T1000 (cell line): ENCODE results near the gene CNTN2.

Experiments used
- DNase-seq: peaks from one replicate; lab custom pipeline; 2025; ENCODE audit warnings: mixed read lengths; lab: John Stamatoyannopoulos, UW

The CNTN2 gene

DNA sequence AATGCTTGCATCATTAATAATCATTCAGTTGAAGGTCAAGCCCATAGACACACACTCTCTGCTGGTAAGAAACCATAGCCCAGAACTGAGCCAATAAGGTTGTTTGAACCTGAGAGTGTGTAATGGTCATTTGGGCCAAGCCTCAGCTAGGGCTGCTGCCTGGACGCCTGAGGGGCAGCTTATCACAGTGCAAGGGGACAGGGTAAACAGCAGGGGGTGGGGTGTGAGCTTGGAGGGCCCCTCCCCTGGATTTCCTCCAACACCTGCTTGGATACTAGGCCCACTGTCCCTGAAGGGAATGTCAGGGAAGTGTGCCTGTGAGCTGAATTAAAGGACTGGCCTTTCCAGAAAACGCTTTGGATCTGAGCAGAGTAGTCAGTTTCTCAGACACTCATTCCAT lies 24.6 kb upstream of the CNTN2 start:
- no peak for DNase-seq

DNA sequence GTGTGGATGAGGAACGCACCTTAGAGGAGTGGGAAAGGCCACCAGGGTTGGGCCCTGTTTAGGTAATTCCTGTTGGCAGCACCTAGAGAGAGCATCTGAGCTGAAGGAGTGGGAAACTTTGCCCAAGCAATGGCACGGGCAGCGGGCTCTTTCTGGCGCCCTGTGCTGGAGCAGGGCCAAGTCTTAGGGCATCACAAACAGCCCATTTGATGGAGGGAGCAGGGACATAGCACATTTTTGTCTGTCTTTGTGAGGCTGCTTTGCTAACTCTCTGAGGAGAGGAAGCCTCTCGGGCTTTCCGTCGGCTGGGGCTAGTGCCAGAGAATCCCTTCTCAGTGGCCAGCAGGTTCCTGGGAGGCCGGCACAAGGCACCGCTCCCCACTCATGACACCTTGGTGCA lies 22.5 kb upstream of the CNTN2 start:
- DNase-seq, result no peak

DNA sequence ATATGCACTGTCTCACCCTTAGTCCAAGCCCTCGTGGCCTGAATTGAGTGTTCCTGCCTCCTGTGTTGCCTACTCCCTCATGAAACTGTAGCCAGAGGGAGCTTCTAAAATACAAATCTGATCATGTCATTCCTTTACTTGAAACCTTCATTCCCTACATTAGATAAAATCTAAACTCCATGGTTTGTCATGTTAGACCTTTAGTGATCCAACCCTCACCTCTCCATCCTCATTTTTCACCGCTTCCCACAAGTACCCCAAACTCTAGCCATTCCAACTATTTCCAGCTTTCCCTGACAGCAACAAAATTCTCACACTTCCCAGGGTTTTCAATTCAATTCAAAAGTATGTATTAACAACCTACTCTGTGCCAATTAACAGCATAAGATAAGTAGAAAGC lies 18.3 kb upstream of the CNTN2 start:
- DNase-seq, result no peak

DNA sequence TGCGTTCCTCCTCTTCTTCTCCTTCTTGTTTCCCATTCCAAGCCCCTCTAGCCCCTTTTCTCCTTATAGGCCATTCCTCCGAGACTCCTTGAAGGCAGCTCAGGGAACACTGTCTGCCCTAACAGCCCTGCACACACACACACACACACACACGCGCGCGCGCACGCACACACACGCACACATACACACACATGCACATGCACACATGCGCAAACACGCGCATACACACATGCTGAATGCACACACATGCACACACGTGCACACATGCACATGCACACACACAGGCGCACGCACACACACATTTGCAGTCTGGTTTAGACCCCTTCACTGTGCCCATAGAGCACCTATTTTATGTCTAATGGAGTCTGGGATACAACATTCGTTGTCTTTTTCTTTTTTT lies 17.8 kb upstream of the CNTN2 start:
- DNase-seq, result no peak

DNA sequence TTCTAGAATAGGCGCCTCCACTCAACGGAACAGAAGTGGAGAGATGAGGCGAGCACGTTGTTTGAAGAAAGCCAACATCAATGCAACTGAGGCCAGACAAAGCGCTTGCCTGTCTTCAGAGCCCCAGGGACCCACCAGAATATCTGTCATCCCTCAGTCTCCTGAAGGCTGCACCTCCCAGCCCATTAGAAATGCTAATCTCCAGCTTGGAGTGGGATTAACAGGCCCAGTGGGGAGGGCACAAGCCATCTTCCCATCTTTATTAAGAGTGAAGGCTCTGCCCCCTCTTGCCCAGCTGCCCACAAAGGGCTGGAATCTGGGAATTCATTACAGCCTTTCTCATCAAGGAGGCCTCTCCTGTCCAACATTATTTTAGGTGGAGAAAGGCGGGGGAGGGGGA lies 16.8 kb upstream of the CNTN2 start:
- DNase-seq, result no peak

DNA sequence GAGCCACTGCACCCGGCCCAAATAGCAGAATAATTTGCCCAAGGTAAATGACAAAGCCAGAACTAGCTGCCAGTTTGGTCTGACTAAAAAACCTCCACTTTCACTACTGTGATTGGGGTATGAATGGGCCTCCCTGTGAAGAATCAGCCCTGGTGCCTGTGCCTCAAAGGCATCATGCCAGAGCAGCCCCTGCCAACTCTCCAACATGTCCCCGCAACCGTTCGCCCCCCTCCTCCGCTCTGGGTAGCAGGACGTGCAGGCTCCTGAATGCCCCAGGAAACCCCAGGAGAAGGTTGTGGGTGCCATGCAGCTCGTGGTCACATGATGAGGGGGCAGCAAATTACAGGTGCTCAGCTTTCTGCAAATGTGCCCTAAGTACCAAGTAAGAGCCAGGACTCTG lies 14.6 kb upstream of the CNTN2 start:
- no peak for DNase-seq

DNA sequence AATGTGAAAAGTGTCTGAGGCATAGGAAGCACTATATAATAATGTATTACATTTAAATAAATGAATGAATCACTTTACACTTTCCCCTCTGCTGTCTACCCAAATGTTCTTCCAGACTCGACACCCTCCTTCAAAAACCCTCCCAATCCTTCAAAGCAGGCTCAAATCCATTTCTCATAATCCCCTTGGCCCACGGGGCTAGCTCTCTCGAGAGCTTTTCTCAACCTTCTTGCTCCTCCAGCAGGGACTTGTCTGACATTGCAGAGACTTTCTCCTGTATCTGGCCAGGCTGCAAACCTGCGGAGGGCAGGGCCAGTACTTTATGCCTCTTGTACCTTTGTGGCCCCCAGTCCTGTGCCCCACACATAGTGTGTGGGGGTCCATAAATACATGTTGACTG lies 14.1 kb upstream of the CNTN2 start:
- no peak for DNase-seq

DNA sequence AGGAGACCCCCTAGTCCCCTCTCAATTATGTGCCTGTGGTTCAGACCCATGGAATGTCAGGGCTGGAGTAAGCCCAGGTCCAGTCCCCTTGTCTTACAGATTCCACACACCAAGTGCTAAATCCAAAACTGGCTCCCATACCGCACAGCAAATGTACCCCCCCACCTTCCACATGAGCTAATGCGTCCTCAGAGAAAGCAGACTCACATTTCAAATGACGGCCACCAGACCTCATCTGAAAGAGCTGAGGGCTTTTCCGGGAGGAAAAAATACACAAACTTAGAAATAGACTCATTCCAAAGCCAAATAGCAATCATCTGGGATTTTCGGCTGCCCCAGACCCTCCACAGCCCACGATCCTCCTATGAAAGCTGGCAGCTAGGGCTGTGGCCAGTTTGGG lies 12.8 kb upstream of the CNTN2 start:
- no peak for DNase-seq

DNA sequence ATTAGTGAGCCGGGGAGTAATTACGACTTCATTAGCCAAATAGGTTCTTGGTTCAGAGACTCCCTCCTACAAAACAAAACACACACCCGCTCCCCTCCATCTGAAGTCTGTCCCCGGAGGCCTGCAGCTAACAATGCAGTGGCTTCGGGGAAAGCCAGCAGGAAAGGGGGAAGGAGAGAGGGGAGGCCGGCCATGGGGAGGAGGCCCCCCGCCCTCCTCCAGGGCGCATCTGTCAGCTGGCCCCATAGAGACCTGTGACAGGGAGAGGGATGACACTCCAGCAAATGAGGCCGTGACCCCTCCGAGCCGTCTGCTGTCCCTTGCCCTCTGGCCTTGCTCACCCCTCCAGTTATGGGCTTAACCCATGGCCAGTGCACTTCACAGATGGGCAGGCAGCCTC lies 12.1 kb upstream of the CNTN2 start:
- DNase-seq, result no peak

DNA sequence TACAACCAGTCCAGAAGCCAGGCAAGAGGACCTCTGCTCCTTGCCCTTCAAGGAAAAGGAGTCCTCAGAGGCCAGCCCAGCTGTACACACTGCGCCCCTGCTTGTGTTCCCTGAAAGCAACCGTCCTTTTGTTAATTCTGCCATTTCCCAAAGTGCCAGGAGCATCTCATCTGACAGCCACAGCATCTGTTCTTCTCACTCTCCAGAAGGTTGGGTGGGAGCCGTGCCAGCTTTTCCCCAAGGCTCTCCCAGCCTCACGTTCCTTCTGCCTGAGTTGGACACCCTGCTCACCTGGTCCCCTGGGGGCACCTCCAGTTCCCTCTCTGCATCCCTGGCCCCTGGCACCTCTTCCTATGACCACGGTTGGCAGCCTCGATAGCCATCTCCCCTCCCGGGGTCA lies 10.5 kb upstream of the CNTN2 start:
- no peak for DNase-seq

DNA sequence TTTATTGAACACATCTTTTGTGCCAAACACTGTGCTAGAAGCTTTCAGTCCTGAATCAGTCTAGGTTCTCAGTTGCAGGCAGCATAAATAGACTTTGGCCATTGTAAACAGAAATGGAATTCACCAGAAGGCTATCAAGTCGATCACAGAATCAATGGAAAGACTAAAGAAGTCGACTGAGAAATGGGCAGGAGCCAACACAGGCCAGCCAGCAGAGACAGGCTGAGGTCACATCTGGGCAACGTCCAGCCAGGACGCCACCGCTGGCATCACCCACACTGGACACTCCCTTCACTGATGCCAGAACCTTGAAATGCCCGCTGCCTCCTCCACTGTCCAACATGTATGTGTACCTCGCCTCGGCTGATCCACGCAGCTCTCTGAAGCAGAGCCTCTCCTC lies 5.5 kb upstream of the CNTN2 start:
- no peak for DNase-seq

DNA sequence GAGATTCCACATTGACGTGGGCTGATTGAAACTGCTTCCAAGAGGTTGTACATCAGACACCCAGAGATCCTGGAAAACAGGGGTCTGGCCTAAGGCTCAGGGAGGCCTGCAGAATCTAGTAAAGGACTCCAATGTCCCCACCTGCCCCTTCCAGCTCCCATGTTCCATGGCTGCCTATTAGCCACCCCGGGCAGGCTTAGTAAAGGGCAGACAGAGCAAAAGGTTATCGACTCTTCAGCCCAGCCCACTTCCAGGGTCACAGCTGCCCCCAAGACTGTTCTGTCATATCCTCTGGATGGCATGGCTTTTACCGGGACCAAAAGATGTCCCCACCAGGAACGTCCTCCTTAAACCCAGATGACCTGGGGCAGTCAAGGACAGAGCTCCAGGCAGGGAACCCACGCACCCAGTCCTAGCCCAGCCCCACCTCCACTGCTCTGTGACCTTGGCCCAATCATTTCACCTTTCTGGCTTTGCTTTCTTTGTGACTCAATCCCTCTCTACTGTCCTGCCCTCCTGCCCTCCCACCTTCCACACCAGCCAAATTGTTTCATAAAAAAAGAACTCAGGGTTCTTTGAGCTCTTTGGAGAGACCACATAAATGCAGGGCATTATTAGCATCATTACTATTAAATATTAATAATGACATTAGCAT lies 4.8 kb upstream of the CNTN2 start:
- DNase-seq, result no peak

DNA sequence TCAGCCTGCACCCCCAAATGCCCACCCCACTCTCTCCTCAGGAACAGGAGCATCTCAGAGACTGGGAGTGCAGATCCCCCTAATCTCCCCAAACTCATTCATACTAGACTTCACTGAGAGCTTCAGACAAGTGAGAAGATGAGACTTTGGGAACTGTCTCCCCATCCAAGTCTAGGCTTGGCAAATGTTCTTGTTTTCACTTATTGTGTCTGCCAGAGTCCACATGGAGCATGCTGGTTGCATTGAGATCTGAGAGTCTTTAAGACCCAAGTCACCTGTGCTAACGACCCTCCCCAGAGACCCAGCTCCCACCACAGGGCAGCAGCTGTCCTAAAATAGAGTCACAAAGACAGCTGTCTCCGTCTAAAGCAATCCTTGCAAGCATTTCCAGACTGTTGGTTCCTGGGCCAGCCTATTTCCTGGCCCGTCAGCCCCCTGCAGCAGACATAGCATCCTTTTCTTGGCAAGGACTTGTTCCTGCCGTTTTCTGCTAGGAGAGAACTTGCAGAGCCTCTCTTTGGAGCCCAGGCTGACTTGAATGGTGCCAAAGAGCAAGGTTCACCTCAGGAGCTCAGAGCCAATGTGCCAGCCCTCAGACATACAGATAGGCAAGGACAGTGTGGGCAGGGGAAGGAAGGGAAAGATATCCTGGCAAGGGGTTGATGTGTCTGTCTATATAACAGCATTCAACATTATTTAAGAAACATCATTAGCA lies 1.9 kb upstream of the CNTN2 start:
- DNase-seq, result no peak

DNA sequence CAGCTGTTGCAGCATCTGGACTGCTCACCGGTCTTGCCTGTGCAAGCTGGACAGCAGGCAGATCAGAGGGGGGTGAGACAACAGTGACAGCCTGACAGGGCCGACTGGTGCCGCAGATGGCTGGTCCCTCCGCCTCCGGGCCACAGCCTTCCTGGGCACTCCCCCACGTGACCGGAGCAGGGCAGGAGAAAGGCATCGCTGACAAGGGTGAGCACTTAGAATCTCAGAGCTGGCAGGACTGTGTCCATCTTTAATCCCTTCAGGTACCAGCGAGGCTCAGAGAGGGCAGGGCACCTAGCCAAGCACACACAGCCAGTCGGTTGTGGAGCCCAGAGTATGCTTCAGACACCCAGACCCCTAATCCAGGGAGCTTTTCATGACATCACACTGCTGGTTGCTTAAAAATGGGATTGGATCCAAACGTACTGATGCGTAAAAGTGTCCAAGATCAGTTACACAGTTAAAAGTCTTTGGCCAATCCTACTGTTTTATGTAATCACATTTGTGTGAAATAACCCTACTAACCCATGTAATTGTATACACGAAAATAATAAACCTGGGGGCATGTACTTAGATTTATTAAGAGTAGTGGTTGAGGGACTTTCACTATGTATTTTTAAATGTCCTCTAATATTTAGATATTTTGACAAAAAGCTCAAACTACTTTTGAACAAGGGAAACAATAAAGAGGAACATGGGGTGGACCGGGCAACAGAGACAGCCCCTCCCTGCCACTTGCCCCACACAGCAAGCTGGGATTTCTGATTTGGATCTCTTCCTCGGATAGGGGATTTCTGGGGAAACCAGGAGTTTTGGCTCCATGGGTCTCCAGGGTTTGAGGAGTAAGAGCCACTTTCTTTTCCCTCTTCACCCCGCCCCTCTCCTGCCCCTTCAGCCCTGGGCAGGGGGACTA lies 758 bp upstream of the CNTN2 start:
- no peak for DNase-seq

DNA sequence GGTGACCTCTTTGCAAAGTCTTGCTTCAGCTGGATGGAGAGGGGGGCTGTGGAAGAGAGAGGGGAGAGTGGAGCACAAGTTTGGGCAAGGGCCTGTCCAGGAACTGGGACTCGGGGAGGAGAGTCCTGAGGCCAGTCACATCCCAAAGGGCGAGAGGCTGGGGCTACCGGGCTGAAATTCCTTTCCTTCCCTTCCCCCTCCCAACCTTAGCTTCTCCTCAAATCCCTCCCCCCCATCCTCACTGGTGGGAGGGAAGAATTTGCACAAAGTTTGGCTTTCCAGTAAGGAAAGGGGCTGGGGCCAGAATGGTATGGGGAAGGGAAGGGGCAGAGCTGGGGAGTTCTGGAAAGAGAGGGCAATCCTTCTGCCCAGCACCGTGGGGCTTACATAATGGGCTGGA lies 854 bp downstream of the CNTN2 start:
- no peak for DNase-seq

DNA sequence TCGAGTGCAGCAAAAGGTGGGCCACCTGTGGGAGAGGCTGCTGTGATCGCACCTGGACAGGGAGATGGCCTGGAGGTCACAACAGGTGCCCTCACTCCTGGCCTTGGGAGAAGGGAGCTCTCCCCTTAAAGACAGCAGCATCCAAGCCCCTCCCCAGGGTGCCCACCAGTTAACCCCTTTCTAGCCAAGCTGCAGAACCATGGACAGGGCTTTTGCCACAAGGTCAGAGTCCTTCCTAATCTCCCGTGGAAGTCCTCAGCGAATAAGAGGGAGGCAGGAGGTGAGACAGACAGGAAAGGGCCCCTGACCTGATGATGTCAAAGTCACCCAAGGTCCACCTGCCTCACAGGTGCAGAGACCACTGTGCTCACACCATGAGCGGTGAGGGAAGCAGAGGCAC lies 1.7 kb downstream of the CNTN2 start:
- DNase-seq, result no peak

DNA sequence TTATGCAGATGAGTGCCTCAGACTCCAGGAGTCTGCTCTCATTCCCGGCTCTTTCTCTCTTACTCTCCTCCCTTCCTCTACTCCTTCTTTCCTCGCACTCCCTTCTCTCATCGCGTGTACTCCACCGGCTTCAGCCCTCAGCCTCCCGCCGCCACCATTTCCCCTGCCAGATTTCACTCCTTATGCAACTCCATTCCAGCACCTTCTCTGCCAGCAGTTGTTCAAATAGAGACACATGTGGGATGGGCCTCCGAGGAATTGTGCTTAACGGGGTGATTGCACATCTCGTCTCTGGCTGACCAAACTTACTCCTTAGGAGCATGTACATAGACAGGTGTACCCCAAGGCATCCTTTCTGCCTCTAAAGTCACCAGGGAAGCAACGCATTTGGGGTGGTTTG lies 2.1 kb downstream of the CNTN2 start:
- DNase-seq, result no peak

DNA sequence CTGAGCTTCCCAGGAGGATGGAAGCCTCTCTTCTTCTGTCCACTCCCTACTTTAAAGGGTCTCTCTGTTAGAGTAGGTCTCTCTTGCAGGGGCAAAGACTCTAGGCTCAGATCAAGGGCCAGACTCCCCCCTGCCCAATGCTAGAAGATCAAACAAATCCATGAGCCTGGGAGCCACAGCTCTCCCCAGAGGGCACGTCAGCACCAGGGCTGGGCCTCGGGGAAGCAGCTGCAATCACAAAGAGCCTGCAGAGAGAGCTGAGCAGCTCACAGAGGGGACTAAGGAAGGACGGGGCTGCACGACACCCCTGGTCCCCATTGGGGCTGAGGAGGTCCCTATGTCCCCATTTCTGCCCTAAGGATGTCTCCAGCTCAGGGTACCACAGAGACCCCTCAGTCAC lies 3.9 kb downstream of the CNTN2 start:
- no peak for DNase-seq

DNA sequence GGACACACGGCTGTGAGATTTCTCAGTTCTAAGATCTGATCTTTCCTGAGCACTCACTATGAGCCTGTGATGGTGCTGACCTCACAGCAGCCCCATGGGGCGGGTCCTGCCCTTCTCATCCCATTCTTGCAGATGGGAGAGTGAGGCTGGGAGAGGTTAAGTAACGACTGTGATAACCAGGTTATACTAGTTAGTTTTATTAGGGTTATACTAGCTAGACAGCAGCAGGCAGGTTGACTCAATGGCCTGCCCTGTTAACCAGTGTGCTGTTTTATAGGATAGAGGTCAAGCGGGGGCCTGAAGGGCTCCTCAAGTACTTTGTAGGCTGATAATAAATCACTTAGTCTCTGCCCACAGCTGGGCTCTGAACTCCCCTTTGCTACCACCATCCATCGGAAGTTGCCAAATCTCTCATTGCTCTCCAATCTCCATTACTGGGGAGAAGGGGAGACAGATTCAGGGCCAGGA lies 4.8 kb downstream of the CNTN2 start:
- no peak for DNase-seq

DNA sequence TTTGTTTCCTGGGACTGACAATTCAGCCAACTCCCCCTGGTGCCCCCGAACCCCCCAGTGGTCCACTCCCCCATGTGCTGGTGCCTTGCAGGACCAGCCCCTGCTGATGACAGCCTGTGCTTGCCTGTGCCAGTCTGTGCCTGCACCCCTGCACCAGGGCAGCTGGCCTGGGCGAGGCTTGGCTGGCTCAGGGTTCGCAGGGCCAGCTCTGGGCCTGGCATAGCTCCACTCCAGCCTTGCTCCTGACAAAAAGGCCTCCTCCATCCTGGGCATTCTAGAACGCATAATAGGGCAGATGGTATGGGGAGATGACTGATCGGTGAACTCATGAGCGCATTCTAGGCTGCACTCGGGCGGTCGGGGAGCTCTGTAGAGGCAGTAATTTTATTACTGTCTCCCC lies 5.4 kb downstream of the CNTN2 start:
- DNase-seq, result no peak

DNA sequence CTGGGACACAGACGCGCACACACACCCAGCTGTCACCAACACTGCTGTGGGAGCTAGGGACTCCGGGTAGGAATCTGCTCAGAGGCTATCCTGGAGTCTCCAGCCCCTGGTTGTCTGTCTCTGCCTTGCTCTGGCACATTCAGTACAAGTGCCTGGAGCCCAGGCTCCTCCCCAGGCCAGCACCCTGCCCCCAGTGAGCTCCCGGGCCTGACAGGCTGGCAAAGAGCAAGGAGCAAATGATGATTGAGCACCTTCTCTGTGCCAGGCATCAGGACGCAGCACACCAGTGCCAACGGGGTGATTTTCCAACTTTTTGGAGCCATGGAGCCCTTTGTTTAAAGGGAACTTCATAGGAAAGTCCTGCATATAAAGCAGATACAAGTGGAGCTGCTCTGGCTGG lies 6.5 kb downstream of the CNTN2 start:
- no peak for DNase-seq

DNA sequence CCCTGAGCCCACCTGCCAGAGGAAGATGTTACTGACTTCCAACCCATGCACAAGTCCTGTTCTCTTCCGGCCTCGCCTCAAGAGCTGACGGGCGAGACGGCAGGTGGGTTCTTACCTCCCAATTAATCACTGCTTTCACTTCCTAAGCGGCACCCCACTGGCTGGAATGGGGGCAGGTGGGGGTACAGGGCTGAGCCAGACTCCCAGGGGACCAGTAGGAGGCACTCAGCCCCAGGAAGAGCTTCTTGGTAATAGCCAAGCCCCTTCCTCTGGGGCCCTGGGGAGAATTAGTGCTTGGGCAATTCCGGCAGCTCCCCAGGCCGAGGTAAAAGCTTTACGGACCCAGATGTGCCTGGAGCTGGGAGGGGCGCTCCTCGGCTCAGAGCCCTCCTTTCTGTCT lies 9.7 kb downstream of the CNTN2 start:
- no peak for DNase-seq

DNA sequence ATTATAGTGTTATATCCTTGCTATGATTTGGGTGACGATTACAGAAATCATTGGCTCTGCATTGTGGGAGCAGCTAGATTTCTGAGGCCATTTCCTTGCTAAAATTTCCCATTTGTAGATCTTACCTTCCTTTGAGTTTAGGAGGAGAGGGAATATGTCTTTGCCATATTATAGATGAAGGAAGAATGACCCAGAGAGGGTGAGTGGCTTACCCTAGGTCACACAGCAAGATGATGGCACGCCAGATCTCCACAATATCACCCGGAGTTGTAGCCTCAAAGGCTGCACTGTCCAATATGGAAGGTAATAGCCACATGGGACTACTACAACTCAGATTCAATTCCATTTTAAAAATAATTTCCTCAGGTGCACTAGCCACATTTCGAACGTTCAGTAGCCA lies 10.3 kb downstream of the CNTN2 start:
- DNase-seq, result no peak
